ENCODE results near the gene EIF1B.
"Not testable (repeated sequence)": the region's sequence is repeated elsewhere in the genome, so short reads cannot be mapped to it uniquely, and the experiment has no call there.

The EIF1B gene

GRCh38 chr3:40309418-40309924, at the start of gene EIF1B:
EIF1B (plus strand) TSS chr3:40309707; CDS start chr3:40309942, 235 bp downstream.
- in situ Hi-C loops (cut with HindIII; ENCODE audit: low sequenced_read_pairs), result no loop called here

GRCh38 chr3:40262331-40262730, 47.2 kb upstream of the EIF1B start:
- in situ Hi-C loops (cut with HindIII; ENCODE audit: low sequenced_read_pairs), result no loop called here

- in situ Hi-C loops (cut with HindIII; ENCODE audit: low sequenced_read_pairs), result no loop called here
Measured at GRCh38 chr3:40264451-40264850, 45.1 kb upstream of the EIF1B start.

GRCh38 chr3:40265181-40265580, 44.3 kb upstream of the EIF1B start:
- in situ Hi-C loops (cut with HindIII; ENCODE audit: low sequenced_read_pairs), result no loop called here

- in situ Hi-C loops (cut with HindIII; ENCODE audit: low sequenced_read_pairs), result no loop called here
Measured at GRCh38 chr3:40267937-40268724, 41.4 kb upstream of the EIF1B start.

GRCh38 chr3:40268802-40269524, 40.5 kb upstream of the EIF1B start:
- in situ Hi-C loops (cut with HindIII; ENCODE audit: low sequenced_read_pairs), result no loop called here

- in situ Hi-C loops (cut with HindIII; ENCODE audit: low sequenced_read_pairs), result no loop called here
Measured at GRCh38 chr3:40278791-40279190, 30.7 kb upstream of the EIF1B start.

GRCh38 chr3:40281995-40282394, 27.5 kb upstream of the EIF1B start:
- in situ Hi-C loops (cut with HindIII; ENCODE audit: low sequenced_read_pairs), result no loop called here

GRCh38 chr3:40283057-40283456, 26.4 kb upstream of the EIF1B start:
- in situ Hi-C loops (cut with HindIII; ENCODE audit: low sequenced_read_pairs), result not testable (repeated sequence)

GRCh38 chr3:40287248-40287647, 22.3 kb upstream of the EIF1B start:
- in situ Hi-C loops (cut with HindIII; ENCODE audit: low sequenced_read_pairs), result no loop called here

- in situ Hi-C loops (cut with HindIII; ENCODE audit: low sequenced_read_pairs), result no loop called here
Measured at GRCh38 chr3:40290396-40290795, 19.1 kb upstream of the EIF1B start.

GRCh38 chr3:40291471-40291870, 18.0 kb upstream of the EIF1B start:
- in situ Hi-C loops (cut with HindIII; ENCODE audit: low sequenced_read_pairs), result no loop called here

- in situ Hi-C loops (cut with HindIII; ENCODE audit: low sequenced_read_pairs), result no loop called here
Measured at GRCh38 chr3:40292637-40293349, 16.7 kb upstream of the EIF1B start.

- in situ Hi-C loops (cut with HindIII; ENCODE audit: low sequenced_read_pairs), result no loop called here
Measured at GRCh38 chr3:40294434-40294833, 15.1 kb upstream of the EIF1B start.

- in situ Hi-C loops (cut with HindIII; ENCODE audit: low sequenced_read_pairs), result no loop called here
Measured at GRCh38 chr3:40298075-40298474, 11.4 kb upstream of the EIF1B start.

GRCh38 chr3:40299130-40299720, 10.3 kb upstream of the EIF1B start:
- in situ Hi-C loops (cut with HindIII; ENCODE audit: low sequenced_read_pairs), result no loop called here

GRCh38 chr3:40299721-40300335, 9.7 kb upstream of the EIF1B start:
- in situ Hi-C loops (cut with HindIII; ENCODE audit: low sequenced_read_pairs), result no loop called here

- in situ Hi-C loops (cut with HindIII; ENCODE audit: low sequenced_read_pairs), result no loop called here
Measured at GRCh38 chr3:40302784-40303183, 6.7 kb upstream of the EIF1B start.

GRCh38 chr3:40304352-40304751, 5.2 kb upstream of the EIF1B start:
- in situ Hi-C loops (cut with HindIII; ENCODE audit: low sequenced_read_pairs), result no loop called here

- in situ Hi-C loops (cut with HindIII; ENCODE audit: low sequenced_read_pairs), result no loop called here
Measured at GRCh38 chr3:40306336-40306735, 3.2 kb upstream of the EIF1B start.

- in situ Hi-C loops (cut with HindIII; ENCODE audit: low sequenced_read_pairs), result no loop called here
Measured at GRCh38 chr3:40307176-40307575, 2.3 kb upstream of the EIF1B start.
